Endothelial cell of umbilical vein (primary cell): ENCODE results near the gene CPT1A. TPM values are rescaled to one million over a fixed set of nuclear protein-coding genes. Genes with fewer than 3 reads are reported as not detected.

ENCODE experiments used
- BruUV-seq: library from RNA; stranded (reverse); fragments of 400-500 nt; replicated peaks from 2 replicates; lab custom pipeline; 2021; lab: Mats Ljungman, UMichigan
- CTCF ChIA-PET: fragments of 300-600, 350-600 bp; sonication (Branson Sonifier 250); formaldehyde crosslinking; loops from one replicate; lab custom pipeline; 2021; ENCODE audit warnings: antibody characterized with exemption, inconsistent platforms; lab: Charles Lee
- POLR2A ChIA-PET: fragments of 300-600, 350-600 bp; sonication (Branson Sonifier 250); formaldehyde crosslinking; loops from one replicate; lab custom pipeline; 2021; ENCODE audit warnings: antibody characterized with exemption, inconsistent platforms; lab: Charles Lee
- DNase-seq: peaks from one replicate; pipeline ENCODE4 v3.0.0-alpha.2; 2011; ENCODE audit warnings: low read depth, low spot score
- FAIRE-seq: peaks from 2 replicates; lab custom pipeline; 2011; peaks lifted over from hg19 to GRCh38; lab: Jason Lieb, UNC
- H2AFZ ChIP-seq: 2 replicates; pipeline ENCODE4 v1.6.0; 2012; ENCODE audit warnings: low read depth, low read length, control low read depth, inconsistent platforms
- H3K27ac ChIP-seq: 2 replicates; pipeline ENCODE4 v1.5.1; 2011; ENCODE audit warnings: low read depth, mild to moderate bottlenecking, control low read depth, low read length, moderate library complexity; ENCODE audit not compliant: insufficient read depth
- H3K27me3 ChIP-seq, 2 experiments: 2 replicates each; pipeline versions ENCODE4 v1.6.0 to v1.6.1; 2011; ENCODE audit warnings: low read length in 2 of 2, mixed read lengths in 1 of 2; ENCODE audit not compliant: control insufficient read depth in 2 of 2, insufficient read depth in 2 of 2
- H3K36me3 ChIP-seq, 2 experiments: 2 replicates in 1 of 2; 3 replicates in 1 of 2; pipeline ENCODE4 v1.5.1; 2011; ENCODE audit warnings: low read length in 2 of 2, mild to moderate bottlenecking in 1 of 2, moderate library complexity in 1 of 2; ENCODE audit not compliant: control insufficient read depth in 2 of 2, insufficient read depth in 2 of 2; ENCODE audit errors: extremely low read depth in 1 of 2
- H3K4me1 ChIP-seq: 3 replicates; pipeline ENCODE4 v1.5.1; 2011; ENCODE audit warnings: mild to moderate bottlenecking, low read length; ENCODE audit not compliant: control insufficient read depth, insufficient read depth; ENCODE audit errors: extremely low read depth
- H3K4me2 ChIP-seq: 2 replicates; pipeline ENCODE4 v1.6.1; 2011; ENCODE audit warnings: low read length, control low read depth, mixed read lengths; ENCODE audit not compliant: insufficient read depth
- H3K4me3 ChIP-seq, 3 experiments: fragments of 200-600 bp in 1 of 3; sonication (generic), shearing (Covaris generic) in 1 of 3; replicated peaks in 1 of 3; 2 replicates each; pipeline ENCODE4 v1.5.1; 2011 to 2016; ENCODE audit warnings: control low read depth in 3 of 3, low read length in 3 of 3, mild to moderate bottlenecking in 2 of 3, inconsistent platforms in 1 of 3, low read depth in 1 of 3, moderate library complexity in 1 of 3; ENCODE audit not compliant: insufficient read depth in 1 of 3
- H3K79me2 ChIP-seq: 2 replicates; pipeline ENCODE4 v1.6.0; 2012; ENCODE audit warnings: low read length, inconsistent platforms; ENCODE audit not compliant: control insufficient read depth, insufficient read depth
- H3K9ac ChIP-seq: replicated peaks from 2 replicates; pipeline ENCODE3; 2011; ENCODE audit warnings: low read length, control low read depth; ENCODE audit not compliant: insufficient read depth; ENCODE audit errors: extremely low read depth
- H3K9me1 ChIP-seq: replicated peaks from 3 replicates; pipeline ENCODE4 v1.6.0; 2011; ENCODE audit warnings: mild to moderate bottlenecking, low read length; ENCODE audit not compliant: control insufficient read depth, insufficient read depth; ENCODE audit errors: extremely low read depth
- H3K9me3 ChIP-seq: replicated peaks from 2 replicates; pipeline ENCODE4 v1.5.1; 2012; ENCODE audit warnings: low read length, inconsistent platforms; ENCODE audit not compliant: control insufficient read depth, insufficient read depth
- H4K20me1 ChIP-seq: replicated peaks from 2 replicates; pipeline ENCODE3; 2011; ENCODE audit warnings: mild to moderate bottlenecking, low read length; ENCODE audit not compliant: control insufficient read depth, insufficient read depth; ENCODE audit errors: extremely low read depth
- CTCF ChIP-seq, 2 donors: IDR thresholded peaks; 1 replicate in 1 of 2; 2 replicates in 1 of 2; pipeline ENCODE4 v1.5.1; 2011; ENCODE audit warnings: low read length in 2 of 2, mild to moderate bottlenecking in 2 of 2, moderate library complexity in 2 of 2, control low read depth in 1 of 2, inconsistent platforms in 1 of 2, low read depth in 1 of 2; ENCODE audit not compliant: insufficient read depth in 1 of 2; ENCODE audit errors: extremely low read depth in 1 of 2
- EZH2 ChIP-seq: IDR thresholded peaks from 2 replicates; pipeline ENCODE4 v1.6.1; 2012; ENCODE audit warnings: borderline replicate concordance, low read depth, mild to moderate bottlenecking, moderate library complexity, low read length, inconsistent platforms; ENCODE audit not compliant: severe bottlenecking
- FOS ChIP-seq: IDR thresholded peaks from 2 replicates; pipeline ENCODE4 v1.6.1; 2011; ENCODE audit warnings: mild to moderate bottlenecking, low read length, moderate library complexity, borderline replicate concordance; ENCODE audit not compliant: insufficient read depth
- GATA2 ChIP-seq: IDR thresholded peaks from 2 replicates; pipeline ENCODE4 v1.7.0; 2011; ENCODE audit warnings: low read depth, mild to moderate bottlenecking, moderate library complexity, mixed read lengths, low read length; ENCODE audit not compliant: insufficient read length, insufficient read depth
- JUN ChIP-seq: IDR thresholded peaks from 2 replicates; pipeline ENCODE4 v1.6.1; 2011; ENCODE audit warnings: borderline replicate concordance, low read depth; ENCODE audit not compliant: insufficient read length, insufficient read depth
- MAX ChIP-seq: IDR thresholded peaks from 2 replicates; pipeline ENCODE4 v1.6.1; 2011; ENCODE audit not compliant: insufficient read depth, insufficient read length
- MYC ChIP-seq: IDR thresholded peaks from one replicate; pipeline ENCODE4 v1.6.1; 2011; ENCODE audit warnings: mild to moderate bottlenecking, low read depth, low read length
- POLR2A ChIP-seq: IDR thresholded peaks from 2 replicates; pipeline ENCODE4 v1.6.1; 2012; ENCODE audit warnings: low read depth, mild to moderate bottlenecking, control low read depth, low read length
- POLR2AphosphoS5 ChIP-seq: IDR thresholded peaks from 2 replicates; pipeline ENCODE4 v1.6.1; 2012; ENCODE audit warnings: low read depth, mild to moderate bottlenecking, control low read depth, low read length, moderate library complexity; ENCODE audit not compliant: insufficient read depth
- dilution Hi-C: fragments of 300-500 bp; cut with MboI; formaldehyde crosslinking; loops from one replicate; pipeline ENCODE4 v1.15.0; 2019; ENCODE audit warnings: low sequenced_read_pairs; ENCODE audit not compliant: extremely low pct_ligation_motif_present
- intact Hi-C: fragments of 100-400 bp; cut with micrococcal nuclease; formaldehyde crosslinking; loops from one replicate; pipeline ENCODE4 v1.10.0; 2022
- polyA plus RNA-seq, 4 experiments: library from polyadenylated mRNA; depleted of rRNA in 3 of 4; stranded (reverse) in 3 of 4; unstranded in 1 of 4; fragments of >200 nt; gene quantifications; 2 replicates each; pipeline versions ENCODE4 v1.2.1 to v1.2.3, GENCODE V29; 2011 to 2012; ENCODE audit warnings: missing spikeins in 1 of 4
- total RNA-seq: library from RNA; stranded (reverse); gene quantifications from 2 replicates; pipeline ENCODE4 v1.2.3, GENCODE V29; 2021

CPT1A gene
- total and polyA plus RNA-seq, 2 donors (not counting 3 experiments of a cell fraction or from before 2014, with no cell fraction given) = 26.3 to 62.1 TPM

- Histone ChIP-seq H3K36me3 (no peaks in the 10 kb centered on the region), H3K4me1 (no peaks in the 10 kb centered on the region), H3K9ac (no peak overlapping the region), H4K20me1 (no peaks in the 10 kb centered on the region), H3K27me3 (peaks cover 0 to 10% of the 10 kb centered on the region in 2 experiments), H3K4me3 (no peak overlapping the region), H3K27ac (no peak overlapping the region), H2AFZ (no peak overlapping the region), H3K9me3 (no peaks in the 10 kb centered on the region), H3K4me2 (no peak overlapping the region), H3K79me2 (no peaks in the 10 kb centered on the region), H3K9me1 (no peaks in the 10 kb centered on the region)
- DNase-seq = no peak
- no peak for FAIRE-seq
- ChIA-PET POLR2A (no interaction called here), CTCF (interaction anchor here (0.7 to 1.3 kb wide), 3 partner anchors 15 to 101 kb away, joined by 3 read pairs; no protein-coding TSS in a partner anchor)
- dilution Hi-C loops = no loop called here
- intact Hi-C loops = no loop called here
- no peak for TF ChIP-seq POLR2A
- TF ChIP-seq FOS = no peak
- TF ChIP-seq EZH2 = no peak
- no peak for TF ChIP-seq JUN
- TF ChIP-seq POLR2AphosphoS5 = no peak
- no peak for TF ChIP-seq MYC
- TF ChIP-seq GATA2 = no peak
- TF ChIP-seq CTCF (IDR thresholded peaks at IDR 0.05; ENCODE audit: extremely low read depth in 1 of 2, insufficient read depth in 1 of 2, low read depth in 1 of 2, low read length in 2 of 2) = no peak
- no peak for TF ChIP-seq MAX
- no TSS peak for BruUV-seq
Observed at GRCh38 chr11:68734111-68734510, 107.6 kb downstream of the CPT1A start.
